ENCODE results near the gene CTNNBL1. TPM values are rescaled to one million over a fixed set of nuclear protein-coding genes. Genes with fewer than 3 reads are reported as not detected.

Gene CTNNBL1
- total RNA-seq, 2 experiments from 2014 or later = 75.5 to 75.9 TPM

DNA sequence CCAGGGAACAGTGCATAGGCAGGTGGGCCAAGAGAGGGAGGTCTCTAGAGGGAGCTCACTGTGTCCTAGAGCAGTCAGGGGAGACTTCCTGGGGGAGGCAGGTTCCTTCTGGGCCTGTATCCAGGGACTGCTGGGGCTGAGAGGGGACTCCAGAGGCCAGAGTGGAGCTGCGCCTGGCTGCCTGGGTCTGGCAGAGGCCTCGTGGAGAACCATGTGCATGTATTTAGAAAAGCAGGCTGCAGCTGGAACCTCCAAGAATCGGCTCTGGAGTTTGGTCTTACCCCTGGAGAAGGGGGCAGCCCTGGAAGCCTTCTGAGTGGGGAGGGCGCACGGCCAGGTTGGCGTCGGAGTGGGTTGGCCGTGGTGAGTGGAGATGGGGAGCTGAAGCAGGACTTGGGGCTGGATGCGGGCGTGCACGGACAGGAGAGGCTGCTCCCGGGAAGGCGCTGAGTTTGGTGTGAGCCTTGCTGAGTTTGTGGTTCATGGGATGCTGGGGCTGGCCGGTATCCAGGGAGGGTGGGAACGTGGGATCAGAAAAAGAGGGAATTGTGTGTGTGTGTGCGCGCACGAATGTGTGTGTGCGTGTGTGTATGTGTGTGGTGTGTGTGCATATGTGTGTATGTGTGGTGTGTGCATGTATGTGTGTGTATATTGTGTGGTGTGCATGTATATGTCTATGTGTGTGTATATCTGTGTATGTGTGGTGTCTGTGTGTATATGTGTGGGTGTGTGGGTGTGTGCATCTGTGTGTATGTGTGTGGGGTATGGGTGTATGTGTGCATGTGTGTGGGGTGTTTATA is 219.9 kb downstream of the CTNNBL1 start:
- POLR2A ChIA-PET = no interaction called here
- no peak overlapping the region for H3K27ac Mint-ChIP-seq

DNA sequence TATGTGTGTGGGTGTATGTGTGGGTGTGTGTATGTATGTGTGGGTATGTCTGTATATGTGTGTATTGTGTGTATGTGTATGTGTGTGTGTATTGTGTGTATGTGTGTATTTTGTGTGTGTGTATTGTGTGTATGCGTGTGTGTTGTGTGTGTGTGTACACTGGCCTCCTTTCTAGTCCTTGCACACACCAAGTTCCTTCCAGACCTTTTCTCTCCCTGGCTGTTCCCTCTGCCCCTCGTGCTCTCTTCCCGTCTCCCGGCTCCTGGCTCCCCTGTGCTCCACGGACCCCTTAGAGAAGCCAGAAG is 220.5 kb downstream of the CTNNBL1 start:
- POLR2A ChIA-PET = no interaction called here
- H3K27ac Mint-ChIP-seq = peak overlapping the region; percentile 76
- DNase-seq (no peak), ATAC-seq (no peak)
- no peaks in the 10 kb centered on the region for H3K36me3 Mint-ChIP-seq (ENCODE audit: low read depth)
- H3K4me3 Mint-ChIP-seq = peak overlapping the region; percentile 45
- no peaks in the 10 kb centered on the region for H3K9me3 Mint-ChIP-seq (ENCODE audit: insufficient read depth)
- H3K4me1 Mint-ChIP-seq (ENCODE audit: low read depth) = peaks cover 26% of the 10 kb centered on the region
- CTCF ChIA-PET = interaction anchor here (0.9 kb wide), 1 partner anchor 307 kb away, joined by 3 read pairs; no protein-coding TSS in a partner anchor
- peaks cover 39% of the 10 kb centered on the region for H3K27me3 Mint-ChIP-seq (ENCODE audit: low read depth)

More for the DNA sequence above, 219.9 kb downstream of the CTNNBL1 start:
- DNase-seq (no peak), ATAC-seq (no peak)
- no peaks in the 10 kb centered on the region for H3K9me3 Mint-ChIP-seq (ENCODE audit: insufficient read depth)
- CTCF ChIA-PET = no interaction called here
- peaks cover 26% of the 10 kb centered on the region for H3K4me1 Mint-ChIP-seq (ENCODE audit: low read depth)
- peaks cover 42% of the 10 kb centered on the region for H3K27me3 Mint-ChIP-seq (ENCODE audit: low read depth)
- no peaks in the 10 kb centered on the region for H3K36me3 Mint-ChIP-seq (ENCODE audit: low read depth)
- H3K4me3 Mint-ChIP-seq = no peak overlapping the region

- ChIA-PET CTCF (interaction anchor here (0.9 to 1.9 kb wide), 3 partner anchors 9 to 306 kb away, joined by 3 to 4 read pairs (median 3); no protein-coding TSS in a partner anchor), POLR2A (no interaction called here)
- Mint-ChIP-seq H3K9me3 (ENCODE audit: insufficient read depth) (no peaks in the 10 kb centered on the region), H3K27me3 (ENCODE audit: low read depth) (peaks cover 39% of the 10 kb centered on the region), H3K36me3 (ENCODE audit: low read depth) (no peaks in the 10 kb centered on the region), H3K27ac (peak overlapping the region; percentile 76), H3K4me1 (ENCODE audit: low read depth) (peaks cover 26% of the 10 kb centered on the region), H3K4me3 (peak overlapping the region; percentile 45)
- peak; percentile 42 for DNase-seq
- peak; percentile 41 for ATAC-seq
Observed at GRCh38 chr20:37914672-37915433, 221.0 kb downstream of the CTNNBL1 start.

- POLR2A ChIA-PET = no interaction called here
- Mint-ChIP-seq H3K27ac (no peak overlapping the region), H3K4me1 (ENCODE audit: low read depth) (peaks cover 26% of the 10 kb centered on the region), H3K36me3 (ENCODE audit: low read depth) (no peaks in the 10 kb centered on the region), H3K9me3 (ENCODE audit: insufficient read depth) (no peaks in the 10 kb centered on the region), H3K4me3 (no peak overlapping the region), H3K27me3 (ENCODE audit: low read depth) (peaks cover 39% of the 10 kb centered on the region)
- ATAC-seq = no peak
- CTCF ChIA-PET = interaction anchor here (0.9 to 1.9 kb wide), 3 partner anchors 10 to 306 kb away, joined by 3 to 4 read pairs (median 3); no protein-coding TSS in a partner anchor
- DNase-seq = no peak
Observed at GRCh38 chr20:37915434-37915787, 221.6 kb downstream of the CTNNBL1 start.

GRCh38 chr20:37915800-37916570 is 222.2 kb downstream of the CTNNBL1 start:
- POLR2A ChIA-PET = no interaction called here
- no peaks in the 10 kb centered on the region for H3K36me3 Mint-ChIP-seq (ENCODE audit: low read depth)
- peaks cover 26% of the 10 kb centered on the region for H3K4me1 Mint-ChIP-seq (ENCODE audit: low read depth)
- DNase-seq = no peak
- ATAC-seq = no peak
- peaks cover 39% of the 10 kb centered on the region for H3K27me3 Mint-ChIP-seq (ENCODE audit: low read depth)
- H3K4me3 Mint-ChIP-seq = no peak overlapping the region
- CTCF ChIA-PET = interaction anchor here (1.9 kb wide), 1 partner anchor 10 kb away, joined by 4 read pairs; no protein-coding TSS in a partner anchor
- H3K27ac Mint-ChIP-seq = no peak overlapping the region
- no peaks in the 10 kb centered on the region for H3K9me3 Mint-ChIP-seq (ENCODE audit: insufficient read depth)

DNA sequence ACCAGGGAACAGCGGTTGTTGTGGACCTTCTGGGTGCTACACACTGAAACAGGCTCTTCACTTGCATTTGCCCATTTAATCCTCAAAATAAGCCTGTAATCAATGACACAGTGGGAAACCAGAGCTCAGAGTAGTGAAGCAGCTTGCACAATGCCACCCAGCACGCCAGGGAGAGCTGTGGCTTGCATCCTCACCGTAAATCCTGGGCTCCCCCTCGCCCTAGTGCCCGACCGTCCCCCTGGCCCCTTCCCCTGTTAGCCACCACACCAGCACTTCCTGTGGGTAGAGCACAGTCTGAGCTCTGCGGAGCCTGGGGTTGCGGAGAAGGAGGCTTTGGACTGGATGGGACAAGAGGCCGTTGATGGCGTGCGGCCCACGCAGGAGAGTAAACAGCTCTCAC is 223.6 kb downstream of the CTNNBL1 start:
- Mint-ChIP-seq H3K27ac (no peak overlapping the region), H3K36me3 (ENCODE audit: low read depth) (no peaks in the 10 kb centered on the region), H3K4me3 (no peak overlapping the region), H3K4me1 (ENCODE audit: low read depth) (peaks cover 24% of the 10 kb centered on the region), H3K9me3 (ENCODE audit: insufficient read depth) (no peaks in the 10 kb centered on the region), H3K27me3 (ENCODE audit: low read depth) (peaks cover 36% of the 10 kb centered on the region)
- DNase-seq = peak; percentile 24
- CTCF ChIA-PET = no interaction called here
- ATAC-seq = no peak
- POLR2A ChIA-PET = no interaction called here

GRCh38 chr20:37918035-37918434 is 224.2 kb downstream of the CTNNBL1 start:
- peaks cover 20% of the 10 kb centered on the region for H3K4me1 Mint-ChIP-seq (ENCODE audit: low read depth)
- H3K9me3 Mint-ChIP-seq (ENCODE audit: insufficient read depth) = no peaks in the 10 kb centered on the region
- CTCF ChIA-PET = no interaction called here
- ATAC-seq (no peak), DNase-seq (no peak)
- H3K4me3 Mint-ChIP-seq = no peak overlapping the region
- H3K36me3 Mint-ChIP-seq (ENCODE audit: low read depth) = no peaks in the 10 kb centered on the region
- no peak overlapping the region for H3K27ac Mint-ChIP-seq
- POLR2A ChIA-PET = no interaction called here
- peaks cover 32% of the 10 kb centered on the region for H3K27me3 Mint-ChIP-seq (ENCODE audit: low read depth)

GRCh38 chr20:37919389-37920040 is 225.7 kb downstream of the CTNNBL1 start:
- H3K4me1 Mint-ChIP-seq (ENCODE audit: low read depth) = peaks cover 15% of the 10 kb centered on the region
- no peak for ATAC-seq
- H3K27ac Mint-ChIP-seq = no peak overlapping the region
- H3K4me3 Mint-ChIP-seq = no peak overlapping the region
- peaks cover 25% of the 10 kb centered on the region for H3K27me3 Mint-ChIP-seq (ENCODE audit: low read depth)
- ChIA-PET CTCF (no interaction called here), POLR2A (no interaction called here)
- no peaks in the 10 kb centered on the region for H3K9me3 Mint-ChIP-seq (ENCODE audit: insufficient read depth)
- H3K36me3 Mint-ChIP-seq (ENCODE audit: low read depth) = no peaks in the 10 kb centered on the region
- DNase-seq = no peak

DNA sequence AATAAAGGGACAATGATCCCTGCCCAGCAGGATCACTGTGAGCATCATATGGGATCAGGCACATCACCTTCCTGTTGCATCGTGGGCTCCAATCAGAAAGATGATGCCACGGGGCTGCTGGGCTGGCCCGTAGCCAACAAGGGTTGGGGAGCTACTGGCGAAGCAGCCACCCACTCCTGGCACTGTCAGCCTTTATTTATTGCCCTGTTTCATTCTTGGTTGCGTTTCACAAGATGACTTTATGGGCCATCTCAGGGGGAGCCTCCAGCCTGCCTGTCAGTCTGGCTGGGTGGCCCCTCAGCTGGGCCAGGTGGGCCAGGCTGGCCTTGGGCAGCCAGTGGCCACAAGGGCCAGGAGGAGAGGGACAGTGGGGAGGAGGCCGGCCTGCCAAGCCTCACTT is 226.4 kb downstream of the CTNNBL1 start:
- Mint-ChIP-seq H3K36me3 (ENCODE audit: low read depth) (no peaks in the 10 kb centered on the region), H3K4me3 (no peak overlapping the region), H3K9me3 (ENCODE audit: insufficient read depth) (no peaks in the 10 kb centered on the region), H3K27me3 (ENCODE audit: low read depth) (peaks cover 25% of the 10 kb centered on the region), H3K27ac (no peak overlapping the region), H3K4me1 (ENCODE audit: low read depth) (peaks cover 10% of the 10 kb centered on the region)
- DNase-seq (no peak), ATAC-seq (no peak)
- ChIA-PET CTCF (no interaction called here), POLR2A (no interaction called here)

DNA sequence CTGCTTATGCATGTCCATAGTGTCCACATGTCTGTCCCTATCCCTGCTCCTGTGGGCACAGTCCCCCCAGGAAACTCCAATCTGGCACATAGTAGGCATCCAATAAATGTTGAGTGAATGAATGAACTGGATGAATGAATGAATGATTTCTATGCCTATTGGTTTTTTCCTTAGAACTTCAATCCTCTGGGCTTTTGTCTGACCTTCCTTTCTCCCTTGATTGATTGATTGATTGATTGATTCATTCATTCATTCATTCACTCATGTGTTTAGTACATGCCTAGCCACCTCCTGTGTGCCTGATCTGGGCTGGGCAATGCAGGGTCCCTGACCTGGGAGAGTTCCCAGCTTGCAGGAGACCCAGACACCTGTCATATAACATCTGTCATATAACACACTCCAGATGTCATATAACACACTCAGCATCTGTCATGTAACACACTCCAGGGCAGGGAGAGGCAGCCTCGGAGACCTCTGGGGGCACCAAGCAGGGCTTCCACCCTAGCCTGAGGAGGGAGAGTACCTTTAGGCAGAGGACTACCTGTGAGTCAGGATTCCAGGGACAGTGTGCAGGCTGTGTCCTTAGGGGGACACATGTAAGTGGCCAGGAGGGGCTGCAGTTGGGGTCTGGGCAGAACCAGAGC is 227.0 kb downstream of the CTNNBL1 start:
- H3K4me1 Mint-ChIP-seq (ENCODE audit: low read depth) = peaks cover 9% of the 10 kb centered on the region
- H3K27me3 Mint-ChIP-seq (ENCODE audit: low read depth) = peaks cover 23% of the 10 kb centered on the region
- ATAC-seq (no peak), DNase-seq (no peak)
- H3K27ac Mint-ChIP-seq = no peak overlapping the region
- ChIA-PET CTCF (no interaction called here), POLR2A (no interaction called here)
- H3K4me3 Mint-ChIP-seq = no peak overlapping the region
- H3K9me3 Mint-ChIP-seq (ENCODE audit: insufficient read depth) = no peaks in the 10 kb centered on the region
- no peaks in the 10 kb centered on the region for H3K36me3 Mint-ChIP-seq (ENCODE audit: low read depth)

GRCh38 chr20:37921341-37921929 is 227.6 kb downstream of the CTNNBL1 start:
- ChIA-PET CTCF (no interaction called here), POLR2A (no interaction called here)
- Mint-ChIP-seq H3K36me3 (ENCODE audit: low read depth) (no peaks in the 10 kb centered on the region), H3K27ac (no peak overlapping the region), H3K4me1 (ENCODE audit: low read depth) (peaks cover 8% of the 10 kb centered on the region), H3K27me3 (ENCODE audit: low read depth) (peaks cover 21% of the 10 kb centered on the region), H3K4me3 (no peak overlapping the region), H3K9me3 (ENCODE audit: insufficient read depth) (no peaks in the 10 kb centered on the region)
- ATAC-seq = no peak
- DNase-seq = no peak

All from activated CD8-positive, alpha-beta T cell treated with anti-CD3 and anti-CD28 coated beads, Interleukin-2, amount 10 ng/mL, durations not matched to agents 7 days and 5 days (primary cell).